Heart left ventricle (tissue), 16 donors: Measurements from ENCODE around the gene SLC25A13. TPM values are rescaled to one million over a fixed set of nuclear protein-coding genes. Genes with fewer than 3 reads are reported as not detected.

ENCODE experiments used
- ATAC-seq, 4 donors: fragments of 200-7000 bp; cut with Tn5 transposase; one replicate each; pipeline ENCODE4 v1.9.1; 2020 to 2022; ENCODE audit warnings: moderate library complexity in 4 of 4, mild to moderate bottlenecking in 3 of 4, moderate number of reproducible peaks in 1 of 4
- DNase-seq, 5 donors: peaks; one replicate each; pipeline ENCODE4 v3.0.0-alpha.2; 2020
- H3K27ac ChIP-seq, 12 donors: fragments of 200-600 bp; sonication (generic) in 4 of 12; one replicate each; pipeline versions ENCODE4 v1.5.0 to v1.8.0; 2016 to 2022; ENCODE audit warnings: mild to moderate bottlenecking in 2 of 12
- H3K27me3 ChIP-seq, 9 donors: fragments of 200-600 bp; sonication (generic) in 2 of 9; one replicate each; pipeline versions ENCODE4 v1.5.1 to v1.8.0; 2016 to 2022; ENCODE audit warnings: mild to moderate bottlenecking in 3 of 9
- H3K36me3 ChIP-seq, 9 donors: fragments of 200-600 bp; sonication (generic) in 2 of 9; one replicate each; pipeline versions ENCODE4 v1.5.0 to v1.8.0; 2018 to 2022; ENCODE audit warnings: mild to moderate bottlenecking in 2 of 9
- H3K4me1 ChIP-seq, 12 donors: fragments of 200-600 bp; sonication (generic) in 4 of 12; one replicate each; pipeline versions ENCODE4 v1.5.0 to v1.8.0; 2016 to 2022; ENCODE audit warnings: mild to moderate bottlenecking in 3 of 12
- H3K4me3 ChIP-seq, 12 donors: fragments of 200-600 bp; sonication (generic) in 4 of 12; one replicate each; pipeline versions ENCODE4 v1.5.0 to v1.8.0; 2017 to 2022; ENCODE audit warnings: mild to moderate bottlenecking in 9 of 12, moderate library complexity in 4 of 12
- H3K9me3 ChIP-seq, 12 donors: fragments of 200-600 bp; sonication (generic) in 4 of 12; one replicate each; pipeline versions ENCODE4 v1.5.0 to v1.8.0; 2016 to 2022; ENCODE audit warnings: mild to moderate bottlenecking in 1 of 12
- CTCF ChIP-seq, 12 donors: fragments of 200-600 bp; sonication (generic) in 4 of 12; IDR thresholded peaks; one replicate each; pipeline versions ENCODE4 v1.5.0 to v1.8.0; 2018 to 2022; ENCODE audit warnings: antibody characterized with exemption in 12 of 12, mild to moderate bottlenecking in 5 of 12
- POLR2A ChIP-seq, 2 donors: fragments of 450-650 bp; IDR thresholded peaks; one replicate each; pipeline ENCODE4 v1.6.1; 2017; ENCODE audit warnings: antibody characterized with exemption in 2 of 2, mild to moderate bottlenecking in 2 of 2, moderate library complexity in 2 of 2
- WGBS, 4 donors: extraction: QIAGEN DNeasy Blood & Tissue Kit in 2 of 4; methylation state at CpG; one replicate each; pipeline versions ENCODE4 v1.1.5 to v1.1.7; 2013 to 2018; 5-methylcytosine and 5-hydroxymethylcytosine counted together
- intact Hi-C, 10 donors: fragments of 100-400 bp; cut with DNase I; formaldehyde crosslinking; loops; one replicate each; pipeline versions ENCODE4 v1.11.1 to v1.14.2; 2022
- polyA plus RNA-seq, 2 donors: library from polyadenylated mRNA; stranded (reverse); fragments of 200-250 nt; gene quantifications; one replicate each; pipeline ENCODE4 v1.2.3, GENCODE V29; 2013
- total RNA-seq, 9 donors: library from RNA; depleted of rRNA in 2 of 9; stranded (reverse); fragments of >200 nt in 2 of 9; fragmentation: NEBNext Ultra II Directional in 3 of 9; extraction: Animal tissue kit (Norgen Biotek cat#: 25700) in 3 of 9; gene quantifications; one replicate each; pipeline versions ENCODE4 v1.1.0 to v1.2.4, GENCODE V29; 2016 to 2023
- donor health status: ischemic (EF 13 %, LVEDD 7.1; RV severe dilation, severe dysfunction).
- donor health status: healthy with polysubstance abuse.
- donor health status: DM: no; HTN: yes; CAD: no.
- donor health status: DM: no; HTN: no; CAD: no.
- donor health status: ischemic (EF 25% LVEDD 6.9; RV normal size, moderate dysfunction).
- donor health status: ischemic (EF 25% LVEDD 5.7; RV mildly dilated, moderate dysfunction).
- donor health status: healthy.
- donor health status: DM: yes; HTN: yes; CAD: no.
- donor health status: ischemic (EF 35%, LVEDD 5.7; RV mildly dilated, moderate dysfunction).
- donor health status: nonischemic (EF 11% LVEDD 7.7; RV severe dilation, severe dysfunction).
- donor health status: DM: yes; HTN: yes; CAD: no.
- donor health status: PGD.
- donor health status: ischemic (EF 29% LVEDD 5.4; RV normal size, mild dysfunction).
- donor health status: nonischemic (EF 23%, LVEDD 6.1; RV moderate dilation, normal function).

Gene SLC25A13
- total and polyA plus RNA-seq, 11 donors: 3.7 to 17.9 (median 11.4) TPM

- TF ChIP-seq CTCF (IDR thresholded peaks at IDR 0.05): no peak
- no peak for TF ChIP-seq POLR2A (IDR thresholded peaks at IDR 0.05)
- Histone ChIP-seq H3K9me3 (peaks cover 0 to 8% (median 0%) of the 10 kb centered on the region in 12 donors), H3K27me3 (no peaks in the 10 kb centered on the region), H3K36me3 (no peaks in the 10 kb centered on the region), H3K4me1 (peaks cover 0 to 11% (median 2%) of the 10 kb centered on the region in 12 donors), H3K4me3 (no peak overlapping the region), H3K27ac (peak overlapping the region in 1 of 12 donors; percentile 57)
- WGBS, 4 donors: 70 to 73% (median 71%) methylated on average over 4 of the region's 4 CpGs
- DNase-seq (no peak), ATAC-seq (no peak)
- intact Hi-C loops: no loop called here
Observed at GRCh38 chr7:96218664-96219243, 103.1 kb downstream of the SLC25A13 start.

- Histone ChIP-seq H3K4me1 (peaks cover 0 to 11% (median 2%) of the 10 kb centered on the region in 12 donors), H3K9me3 (peaks cover 0 to 8% (median 0%) of the 10 kb centered on the region in 12 donors), H3K27me3 (no peaks in the 10 kb centered on the region), H3K27ac (no peak overlapping the region), H3K4me3 (no peak overlapping the region), H3K36me3 (no peaks in the 10 kb centered on the region)
- WGBS, 4 donors: 83 to 98% (median 93%) methylated on average over 1 of the region's 1 CpG
- ATAC-seq (no peak), DNase-seq (no peak)
- intact Hi-C loops: no loop called here
- TF ChIP-seq POLR2A (IDR thresholded peaks at IDR 0.05) (no peak), CTCF (IDR thresholded peaks at IDR 0.05) (no peak)
Observed at GRCh38 chr7:96217147-96217546, 104.8 kb downstream of the SLC25A13 start.

- no peak for ATAC-seq
- TF ChIP-seq POLR2A (IDR thresholded peaks at IDR 0.05): no peak
- Histone ChIP-seq H3K4me1 (peaks cover 0 to 11% (median 5%) of the 10 kb centered on the region in 12 donors), H3K36me3 (no peaks in the 10 kb centered on the region), H3K4me3 (no peak overlapping the region), H3K27ac (no peak overlapping the region), H3K27me3 (no peaks in the 10 kb centered on the region), H3K9me3 (peaks cover 0 to 8% (median 0%) of the 10 kb centered on the region in 12 donors)
- no peak for DNase-seq
- 89 to 99% (median 96%) methylated on average over 7 of the region's 7 CpGs for WGBS, 4 donors
- intact Hi-C loops: no loop called here
Observed at GRCh38 chr7:96216373-96216772, 105.5 kb downstream of the SLC25A13 start.

GRCh38 chr7:96212474-96212873, 109.4 kb downstream of the SLC25A13 start:
- DNase-seq (no peak), ATAC-seq (no peak)
- no peak overlapping the region for H3K4me3 ChIP-seq
- peaks cover 0 to 13% (median 8%) of the 10 kb centered on the region in 9 donors for H3K36me3 ChIP-seq
- intact Hi-C loops: loop anchor here in 1 of 10 donors (5.0 kb wide), 1 partner anchor 165 kb away; no protein-coding TSS in a partner anchor
- no peak overlapping the region for H3K27ac ChIP-seq
- H3K4me1 ChIP-seq: peaks cover 0 to 9% (median 0%) of the 10 kb centered on the region in 12 donors
- H3K9me3 ChIP-seq: peaks cover 0 to 8% (median 0%) of the 10 kb centered on the region in 12 donors
- no peaks in the 10 kb centered on the region for H3K27me3 ChIP-seq
- 92 to 100% (median 97%) methylated on average over 2 of the region's 2 CpGs for WGBS, 4 donors
- TF ChIP-seq POLR2A (IDR thresholded peaks at IDR 0.05) (no peak), CTCF (IDR thresholded peaks at IDR 0.05) (no peak)
